H1 (cell line): ENCODE data around the gene SMARCA1. TPM values are rescaled to one million over a fixed set of nuclear protein-coding genes. Genes with fewer than 3 reads are reported as not detected.

Experiments used
- ASH2L ChIP-seq: fragments of 200-600, 300-600 bp; sonication (generic); IDR thresholded peaks from one replicate; pipeline ENCODE4 v1.7.1; 2017; ENCODE audit warnings: low read length
- ATF2 ChIP-seq: IDR thresholded peaks from 2 replicates; pipeline ENCODE4 v1.6.1; 2012; ENCODE audit warnings: low read length, inconsistent platforms
- CEBPB ChIP-seq: IDR thresholded peaks from 2 replicates; pipeline ENCODE4 v1.6.1; 2012; ENCODE audit warnings: low read depth, low read length
- CREB1 ChIP-seq: IDR thresholded peaks from 2 replicates; pipeline ENCODE4 v1.6.1; 2012; ENCODE audit warnings: inconsistent platforms
- CTCF ChIP-seq, 3 experiments: IDR thresholded peaks; 1 replicate in 2 of 3; 2 replicates in 1 of 3; pipeline versions ENCODE4 v1.5.1 to v1.6.1; 2011; ENCODE audit warnings: low read length in 3 of 3, mild to moderate bottlenecking in 3 of 3, inconsistent platforms in 2 of 3, low read depth in 1 of 3, moderate library complexity in 1 of 3; ENCODE audit not compliant: insufficient read depth in 1 of 3; ENCODE audit errors: control extremely low read depth in 1 of 3
- EZH2 ChIP-seq: fragments of 200-600 bp; sonication (generic); IDR thresholded peaks from 2 replicates; pipeline ENCODE4 v1.7.1; 2012; ENCODE audit warnings: low read depth, mild to moderate bottlenecking, moderate library complexity, low read length, inconsistent platforms; ENCODE audit not compliant: severe bottlenecking
- HDAC2 ChIP-seq, 2 experiments: fragments of 300-600 bp in 1 of 2; sonication (generic) in 1 of 2; IDR thresholded peaks; 2 replicates each; pipeline ENCODE4 v1.6.1; 2011 to 2012; ENCODE audit warnings: low read depth in 2 of 2, low read length in 2 of 2, mild to moderate bottlenecking in 2 of 2, moderate library complexity in 2 of 2, borderline replicate concordance in 1 of 2, inconsistent platforms in 1 of 2
- KDM4A ChIP-seq: IDR thresholded peaks from one replicate; pipeline ENCODE4 v1.7.1; 2012; ENCODE audit warnings: low read depth, mild to moderate bottlenecking, moderate library complexity, low read length, inconsistent platforms; ENCODE audit not compliant: severe bottlenecking
- RAD21 ChIP-seq, 2 experiments: IDR thresholded peaks in 1 of 2; conservative IDR thresholded peaks in 1 of 2; 2 replicates each; pipeline ENCODE4 v1.6.1; 2011; ENCODE audit warnings: low read depth in 2 of 2, low read length in 2 of 2, improper control_type of control experiment in 1 of 2, inconsistent platforms in 1 of 2, mild to moderate bottlenecking in 1 of 2, moderate library complexity in 1 of 2
- RXRA ChIP-seq: IDR thresholded peaks from 2 replicates; pipeline ENCODE4 v1.6.1; 2011; ENCODE audit warnings: low read depth, mild to moderate bottlenecking, low read length, moderate library complexity; ENCODE audit not compliant: insufficient read depth
- SIRT6 ChIP-seq: IDR thresholded peaks from one replicate; pipeline ENCODE4 v1.7.1; 2012; ENCODE audit warnings: low read length, inconsistent platforms
- SP1 ChIP-seq: IDR thresholded peaks from 2 replicates; pipeline ENCODE4 v1.6.1; 2011; ENCODE audit warnings: low read depth, low read length
- SP4 ChIP-seq: IDR thresholded peaks from 2 replicates; pipeline ENCODE4 v1.6.1; 2012; ENCODE audit warnings: low read length, inconsistent platforms
- polyA plus RNA-seq, 7 experiments: library from polyadenylated mRNA; depleted of rRNA in 3 of 7; stranded (reverse) in 5 of 7; unstranded in 2 of 7; fragments of >200 nt in 5 of 7; fragments of 200-250 nt in 2 of 7; gene quantifications; 1 replicate in 5 of 7; 2 replicates in 1 of 7; 4 replicates in 1 of 7; pipeline versions ENCODE4 v1.2.1 to v1.2.3, GENCODE V29; 2011 to 2013; ENCODE audit warnings: missing spikeins in 2 of 7, mixed read lengths in 2 of 7
- total RNA-seq: library from RNA; stranded (reverse); fragmentation: NEBNext Ultra II Directional; extraction: Animal tissue kit (Norgen Biotek cat#: 25700); gene quantifications from 2 replicates; pipeline ENCODE4 v1.2.1, GENCODE V29; 2021

The SMARCA1 gene
- total and polyA plus RNA-seq, 2 of the 8 experiments (the other 6 are each of a cell fraction or from before 2014, with no cell fraction given) = 13.1 to 54.4 TPM

DNA sequence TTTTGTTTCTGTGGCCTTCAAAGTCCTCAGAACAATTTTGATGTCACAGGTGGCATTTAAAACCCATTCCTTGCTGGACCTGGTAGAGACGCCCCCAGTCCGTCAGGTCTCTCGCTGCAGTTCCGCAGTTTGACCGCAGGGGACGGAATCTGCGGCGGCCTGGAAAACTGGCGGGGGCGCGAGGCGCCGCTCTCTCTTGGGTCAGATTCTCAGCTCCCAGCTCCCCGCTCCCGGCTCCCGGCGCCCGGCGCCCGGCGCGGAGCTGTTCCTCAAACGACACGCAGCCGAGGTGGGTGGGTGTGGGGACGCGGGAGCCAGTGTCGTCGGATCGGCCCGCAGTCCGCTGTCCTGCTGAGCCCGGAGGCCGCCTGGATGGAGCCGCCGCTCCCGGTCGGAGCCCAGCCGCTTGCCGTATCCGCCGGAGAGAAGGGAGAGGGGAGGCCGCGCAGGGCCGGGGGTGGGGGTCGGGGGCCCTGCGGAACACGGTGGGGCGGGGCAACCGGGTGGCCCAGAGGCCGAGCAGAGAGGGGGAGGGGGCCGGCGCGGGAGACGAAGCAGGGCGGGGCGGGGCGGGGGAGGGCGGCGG lies 16.9 kb upstream of the SMARCA1 start, which contains the start of gene OCRL (continued):
- TF ChIP-seq CTCF (IDR thresholded peaks at IDR 0.05; ENCODE audit: control extremely low read depth in 1 of 3, insufficient read depth in 1 of 3, low read depth in 1 of 3, low read length in 3 of 3) (peak; percentile 53 to 68 (median 57)), SP1 (no peak), SIRT6 (no peak), CEBPB (no peak), EZH2 (no peak), SP4 (no peak), KDM4A (peak; percentile 24), ATF2 (no peak), ASH2L (peak; percentile 63), CREB1 (no peak), RXRA (no peak), HDAC2 (IDR thresholded peaks at IDR 0.05; ENCODE audit: borderline replicate concordance in 1 of 2, low read depth in 2 of 2, low read length in 2 of 2) (no peak), RAD21 (IDR thresholded peaks at IDR 0.05 in 1 of 2, conservative IDR thresholded peaks at IDR 0.05 in 1 of 2; ENCODE audit: low read depth in 2 of 2, low read length in 2 of 2) (peak; percentile 12 to 22; a peak in 2 of 4 replicates)
